Parathyroid adenoma (tissue), 2 donors: ENCODE data around the gene AKR1B15.
"Not testable (repeated sequence)": the region's sequence is repeated elsewhere in the genome, so short reads cannot be mapped to it uniquely, and the experiment has no call there.

Experiments used
- H2AFZ ChIP-seq: fragments of 300-600 bp; sonication (generic); one replicate; pipeline ENCODE4 v1.7.0; 2017; ENCODE audit warnings: antibody characterized with exemption, mild to moderate bottlenecking
- H3K27ac ChIP-seq: fragments of 300-600 bp; sonication (generic); one replicate; pipeline ENCODE4 v1.7.0; 2017
- H3K27me3 ChIP-seq: fragments of 300-600 bp; sonication (generic); one replicate; pipeline ENCODE4 v1.7.0; 2017; ENCODE audit warnings: low read length; ENCODE audit not compliant: control insufficient read depth, insufficient read depth
- H3K36me3 ChIP-seq: fragments of 300-600 bp; sonication (generic); one replicate; pipeline ENCODE4 v1.7.0; 2017; ENCODE audit warnings: low read length; ENCODE audit not compliant: control insufficient read depth, insufficient read depth
- H3K4me1 ChIP-seq: fragments of 300-600 bp; sonication (generic); one replicate; pipeline ENCODE4 v1.7.0; 2017; ENCODE audit warnings: control low read depth
- H3K4me2 ChIP-seq: fragments of 300-600 bp; sonication (generic); one replicate; pipeline ENCODE4 v1.7.0; 2017; ENCODE audit warnings: low read length
- H3K4me3 ChIP-seq: fragments of 300-600 bp; sonication (generic); one replicate; pipeline ENCODE4 v1.7.0; 2017; ENCODE audit warnings: low read depth, low read length
- H3K79me2 ChIP-seq: fragments of 300-600 bp; sonication (generic); one replicate; pipeline ENCODE4 v1.7.0; 2017; ENCODE audit warnings: control low read depth
- H3K9ac ChIP-seq: fragments of 300-600 bp; sonication (generic); one replicate; pipeline ENCODE4 v1.7.0; 2017; ENCODE audit warnings: mild to moderate bottlenecking
- H3K9me3 ChIP-seq: fragments of 300-600 bp; sonication (generic); one replicate; pipeline ENCODE4 v1.7.0; 2017; ENCODE audit warnings: low read length; ENCODE audit not compliant: control insufficient read depth
- TF ChIP-seq, protein P1 (sequence below): fragments of 300-600 bp; sonication (generic); IDR thresholded peaks from one replicate; pipeline ENCODE4 v1.7.0; 2017; ENCODE audit warnings: antibody characterized with exemption, mild to moderate bottlenecking
- donor health status: primary hyperparathyroidism.

Gene AKR1B15

DNA sequence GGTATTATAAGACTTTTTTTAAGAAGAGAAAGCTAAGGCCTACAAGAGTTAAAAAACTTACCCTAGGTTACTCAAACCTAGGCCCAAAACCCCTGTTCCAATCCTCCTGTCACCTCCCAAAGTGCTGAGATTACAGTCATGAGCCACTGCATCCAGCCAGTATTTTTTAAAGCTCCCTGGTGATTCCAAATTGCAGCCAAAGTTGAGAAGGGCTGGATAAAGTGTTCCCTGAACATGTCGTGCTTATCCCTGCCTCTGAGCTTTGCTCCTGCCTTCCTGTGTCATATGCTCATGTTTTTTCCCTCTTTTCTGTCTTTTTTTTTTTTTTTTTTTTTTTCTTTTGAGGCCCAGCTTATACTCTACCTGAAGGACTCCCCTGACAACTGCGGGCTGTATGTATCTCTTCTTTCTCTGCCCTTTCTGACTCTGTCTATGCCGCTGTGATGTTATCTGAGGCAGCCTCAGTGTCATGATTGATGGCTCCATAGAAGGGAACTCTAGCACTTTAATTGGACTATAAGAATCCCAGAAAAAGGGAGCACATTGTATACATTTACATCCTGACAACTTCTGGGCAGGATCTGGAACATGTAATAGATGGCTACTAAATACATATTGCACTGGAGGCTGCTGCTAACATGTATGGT lies 13.5 kb upstream of the AKR1B15 start:
- Histone ChIP-seq H3K27ac (no peak overlapping the region), H2AFZ (no peak overlapping the region), H3K79me2 (no peaks in the 10 kb centered on the region), H3K4me3 (no peak overlapping the region), H3K9me3 (no peaks in the 10 kb centered on the region), H3K4me2 (no peak overlapping the region), H3K27me3 (no peaks in the 10 kb centered on the region), H3K36me3 (no peaks in the 10 kb centered on the region), H3K4me1 (no peaks in the 10 kb centered on the region), H3K9ac (no peak overlapping the region)
- TF ChIP-seq, protein P1, sequence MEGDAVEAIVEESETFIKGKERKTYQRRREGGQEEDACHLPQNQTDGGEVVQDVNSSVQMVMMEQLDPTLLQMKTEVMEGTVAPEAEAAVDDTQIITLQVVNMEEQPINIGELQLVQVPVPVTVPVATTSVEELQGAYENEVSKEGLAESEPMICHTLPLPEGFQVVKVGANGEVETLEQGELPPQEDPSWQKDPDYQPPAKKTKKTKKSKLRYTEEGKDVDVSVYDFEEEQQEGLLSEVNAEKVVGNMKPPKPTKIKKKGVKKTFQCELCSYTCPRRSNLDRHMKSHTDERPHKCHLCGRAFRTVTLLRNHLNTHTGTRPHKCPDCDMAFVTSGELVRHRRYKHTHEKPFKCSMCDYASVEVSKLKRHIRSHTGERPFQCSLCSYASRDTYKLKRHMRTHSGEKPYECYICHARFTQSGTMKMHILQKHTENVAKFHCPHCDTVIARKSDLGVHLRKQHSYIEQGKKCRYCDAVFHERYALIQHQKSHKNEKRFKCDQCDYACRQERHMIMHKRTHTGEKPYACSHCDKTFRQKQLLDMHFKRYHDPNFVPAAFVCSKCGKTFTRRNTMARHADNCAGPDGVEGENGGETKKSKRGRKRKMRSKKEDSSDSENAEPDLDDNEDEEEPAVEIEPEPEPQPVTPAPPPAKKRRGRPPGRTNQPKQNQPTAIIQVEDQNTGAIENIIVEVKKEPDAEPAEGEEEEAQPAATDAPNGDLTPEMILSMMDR, result no peak

DNA sequence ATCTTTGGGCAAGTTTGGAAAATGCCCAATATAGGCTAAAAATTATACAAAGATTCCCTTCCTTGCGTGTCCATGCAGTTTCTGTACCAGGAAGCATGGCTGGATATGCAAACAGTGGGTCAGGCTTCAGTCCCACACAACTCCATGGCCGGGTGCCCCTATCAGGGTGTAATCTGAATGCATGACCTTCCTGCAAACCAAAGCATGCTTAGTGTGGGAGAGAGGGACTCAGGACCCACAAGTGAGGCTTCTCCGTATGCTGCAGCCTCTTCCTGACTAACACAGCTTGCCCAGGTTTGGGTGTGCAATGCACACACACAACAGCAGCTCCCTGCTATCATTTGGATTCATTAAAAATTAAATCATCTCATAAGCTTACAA lies 13.0 kb upstream of the AKR1B15 start:
- H3K9me3 ChIP-seq, result no peaks in the 10 kb centered on the region
- no peaks in the 10 kb centered on the region for H3K79me2 ChIP-seq
- no peaks in the 10 kb centered on the region for H3K4me1 ChIP-seq
- no peak overlapping the region for H3K4me3 ChIP-seq
- H2AFZ ChIP-seq, result no peak overlapping the region
- TF ChIP-seq, protein P1, result no peak
- H3K9ac ChIP-seq, result no peak overlapping the region
- H3K4me2 ChIP-seq, result no peak overlapping the region
- H3K27ac ChIP-seq, result no peak overlapping the region
- H3K36me3 ChIP-seq, result no peaks in the 10 kb centered on the region
- no peaks in the 10 kb centered on the region for H3K27me3 ChIP-seq

DNA sequence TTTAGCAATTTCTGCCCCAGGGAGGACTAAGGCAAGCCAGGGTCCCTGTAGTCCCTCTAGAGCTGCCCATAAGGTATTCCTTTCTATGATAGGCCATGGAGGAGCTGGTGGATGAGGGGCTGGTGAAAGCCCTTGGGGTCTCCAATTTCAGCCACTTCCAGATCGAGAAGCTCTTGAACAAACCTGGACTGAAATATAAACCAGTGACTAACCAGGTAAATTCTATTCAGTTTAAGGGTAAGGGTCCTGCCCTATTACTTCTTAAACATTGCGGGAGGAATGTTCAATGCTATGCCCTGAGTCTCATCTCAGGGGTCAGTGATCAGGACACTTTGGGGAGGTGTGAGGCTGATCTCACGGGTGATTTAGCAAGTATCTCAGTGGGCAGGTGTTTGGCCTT lies 12.4 kb upstream of the AKR1B15 start:
- H3K9ac ChIP-seq, result not testable (repeated sequence)

DNA sequence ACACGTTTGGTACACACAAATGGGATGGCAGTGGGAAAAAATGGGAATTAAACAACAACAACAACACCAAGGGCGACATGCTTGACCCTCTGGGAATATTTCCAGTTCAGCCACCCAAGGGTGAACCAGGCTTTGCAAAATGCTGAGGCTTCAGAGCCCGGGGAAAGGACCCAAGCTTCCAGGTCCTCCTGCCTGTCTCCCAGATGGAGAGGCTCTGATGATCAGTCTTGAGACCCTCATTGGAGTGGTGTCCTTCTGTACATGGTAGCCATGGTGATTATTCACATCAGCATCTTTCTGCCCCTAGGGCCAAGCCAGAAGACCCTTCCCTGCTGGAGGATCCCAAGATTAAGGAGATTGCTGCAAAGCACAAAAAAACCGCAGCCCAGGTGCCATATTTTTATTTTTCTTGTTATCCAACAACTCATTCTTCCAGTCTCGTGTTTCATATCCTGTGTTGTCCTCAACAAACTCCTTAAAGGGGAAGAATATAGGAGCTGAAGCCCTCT lies 11.6 kb upstream of the AKR1B15 start:
- H3K4me3 ChIP-seq, H3K27ac ChIP-seq, H3K9ac ChIP-seq, H3K4me1 ChIP-seq, H3K9me3 ChIP-seq, H3K27me3 ChIP-seq, H2AFZ ChIP-seq, H3K36me3 ChIP-seq, H3K79me2 ChIP-seq, H3K4me2 ChIP-seq: not testable (repeated sequence)

More for the DNA sequence above, 12.4 kb upstream of the AKR1B15 start:
- not testable (repeated sequence) for H3K4me1 ChIP-seq, H2AFZ ChIP-seq, H3K4me3 ChIP-seq, H3K36me3 ChIP-seq, H3K27ac ChIP-seq, H3K9me3 ChIP-seq, H3K79me2 ChIP-seq, H3K4me2 ChIP-seq, H3K27me3 ChIP-seq

DNA sequence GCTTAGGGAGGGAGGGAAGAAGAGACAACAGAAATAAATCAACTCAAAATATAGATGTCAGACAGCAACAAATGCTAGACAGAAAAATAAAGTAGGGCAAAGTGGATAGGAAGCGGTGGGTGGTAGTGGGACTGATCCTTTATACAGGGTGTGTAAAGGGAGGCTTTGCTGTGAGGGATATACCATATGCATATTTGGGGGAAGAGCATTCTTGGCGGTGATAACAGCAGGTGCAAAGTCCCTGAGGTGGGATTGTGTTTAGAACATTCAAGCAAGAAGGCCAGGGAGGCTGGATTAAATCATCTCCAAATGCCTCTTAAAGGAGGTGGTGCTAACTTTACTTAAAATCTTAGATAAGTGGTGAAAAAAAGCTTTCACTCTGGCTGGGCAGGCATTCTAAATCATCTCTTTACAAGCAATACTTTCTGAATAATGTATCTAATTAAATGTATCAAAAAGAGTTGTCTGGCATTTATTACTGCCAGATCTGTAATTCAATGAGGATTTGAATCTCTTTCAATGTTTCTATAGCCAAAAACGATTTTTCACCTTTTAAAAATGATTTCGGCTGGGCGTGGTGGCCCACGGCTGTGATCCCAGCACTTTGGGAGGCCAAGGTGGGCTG lies 9.4 kb upstream of the AKR1B15 start:
- H2AFZ ChIP-seq, result no peak overlapping the region
- no peaks in the 10 kb centered on the region for H3K4me1 ChIP-seq
- H3K9me3 ChIP-seq, result no peaks in the 10 kb centered on the region
- H3K4me2 ChIP-seq, result no peak overlapping the region
- H3K79me2 ChIP-seq, result no peaks in the 10 kb centered on the region
- no peaks in the 10 kb centered on the region for H3K36me3 ChIP-seq
- H3K27me3 ChIP-seq, result no peaks in the 10 kb centered on the region
- H3K4me3 ChIP-seq, result no peak overlapping the region
- TF ChIP-seq, protein P1, result no peak
- no peak overlapping the region for H3K27ac ChIP-seq
- H3K9ac ChIP-seq, result no peak overlapping the region

DNA sequence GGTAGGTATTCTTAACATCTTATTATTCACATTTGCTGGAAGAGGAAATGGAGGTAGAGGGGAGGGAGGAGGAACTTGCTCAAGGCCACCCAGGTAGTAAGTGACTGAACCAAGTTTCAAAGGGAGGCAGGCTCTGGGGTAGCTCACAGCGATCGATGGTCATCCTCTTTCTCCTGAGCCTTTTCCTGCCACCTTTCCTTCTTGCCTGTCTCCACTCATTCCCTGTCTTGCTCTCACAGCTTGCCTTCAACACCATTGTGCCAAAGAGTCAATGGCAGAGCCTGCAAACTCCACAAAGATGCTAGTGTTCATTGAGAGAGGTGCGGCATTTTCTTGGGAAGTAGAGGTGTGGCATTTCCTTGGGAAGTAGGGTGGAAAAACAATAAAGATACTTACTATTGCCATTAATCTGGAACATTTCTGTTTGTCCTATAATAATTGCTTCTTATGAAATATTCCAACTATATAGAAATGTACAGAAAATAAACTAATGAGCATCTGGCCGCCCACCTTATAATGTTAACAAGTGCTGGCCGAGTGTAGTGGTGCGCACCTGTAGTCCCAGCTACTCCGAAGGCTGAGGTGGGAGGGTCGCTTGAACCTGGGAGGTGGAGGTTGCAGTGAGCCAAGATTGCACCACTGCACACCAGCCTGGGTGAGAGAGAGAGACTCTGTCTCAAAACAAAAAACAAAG lies 7.3 kb upstream of the AKR1B15 start:
- H3K4me3 ChIP-seq, H3K9ac ChIP-seq, H3K4me1 ChIP-seq, H3K36me3 ChIP-seq, H3K9me3 ChIP-seq, H2AFZ ChIP-seq, H3K79me2 ChIP-seq, H3K27ac ChIP-seq, H3K27me3 ChIP-seq, H3K4me2 ChIP-seq: not testable (repeated sequence)
